Upper lobe of left lung (tissue), 6 donors: ENCODE results near the gene MMD2. TPM values are rescaled to one million over a fixed set of nuclear protein-coding genes. Genes with fewer than 3 reads are reported as not detected.

Experiments
- ATAC-seq, 2 donors: fragments of 200-7000 bp; cut with Tn5 transposase; one replicate each; pipeline ENCODE4 v1.9.1; 2022; ENCODE audit warnings: mild to moderate bottlenecking in 2 of 2, moderate library complexity in 2 of 2; ENCODE audit not compliant: low FRiP score in 2 of 2
- DNase-seq, 2 donors: peaks; one replicate each; pipeline ENCODE4 v3.0.0-alpha.2; 2019 to 2020
- H3K27ac ChIP-seq, 4 donors: fragments of 200-600 bp; sonication (generic); one replicate each; pipeline ENCODE4 v1.5.1; 2016 to 2019
- H3K27me3 ChIP-seq, 4 donors: fragments of 200-600 bp; sonication (generic); one replicate each; pipeline ENCODE4 v1.5.1; 2017 to 2019
- H3K36me3 ChIP-seq, 4 donors: fragments of 200-600 bp; sonication (generic); one replicate each; pipeline ENCODE4 v1.5.1; 2016 to 2019
- H3K4me1 ChIP-seq, 4 donors: fragments of 200-600 bp; sonication (generic); one replicate each; pipeline ENCODE4 v1.5.1; 2018 to 2019
- H3K4me3 ChIP-seq, 4 donors: fragments of 200-600 bp; sonication (generic); one replicate each; pipeline ENCODE4 v1.5.1; 2017 to 2019; ENCODE audit warnings: mild to moderate bottlenecking in 2 of 4, moderate library complexity in 1 of 4
- H3K9me3 ChIP-seq, 4 donors: fragments of 200-600 bp; sonication (generic); one replicate each; pipeline ENCODE4 v1.5.1; 2018 to 2019
- CTCF ChIP-seq, 6 experiments: fragments of 450-650 bp in 4 of 6; fragments of 200-600 bp in 2 of 6; sonication (generic) in 2 of 6; IDR thresholded peaks; one replicate each; pipeline ENCODE4 v1.5.1; 2016 to 2019; ENCODE audit warnings: antibody characterized with exemption in 6 of 6
- EP300 ChIP-seq, 4 donors: sonication (generic); formaldehyde crosslinking; IDR thresholded peaks; one replicate each; pipeline ENCODE4 v1.5.1; 2017; ENCODE audit warnings: antibody characterized with exemption in 4 of 4, control low read depth in 2 of 4
- POLR2A ChIP-seq, 4 donors: fragments of 450-650 bp; IDR thresholded peaks; one replicate each; pipeline ENCODE4 v1.5.1; 2016 to 2017; ENCODE audit warnings: antibody characterized with exemption in 4 of 4, mild to moderate bottlenecking in 2 of 4
- POLR2AphosphoS5 ChIP-seq, 2 donors: sonication (generic); formaldehyde crosslinking; IDR thresholded peaks; one replicate each; pipeline ENCODE4 v1.5.1; 2017; ENCODE audit warnings: antibody characterized with exemption in 2 of 2
- WGBS, 2 donors: methylation state at CpG; one replicate each; pipeline ENCODE4 v1.1.5; 2017 to 2018; 5-methylcytosine and 5-hydroxymethylcytosine counted together
- total RNA-seq, 6 donors: library from RNA; depleted of rRNA in 4 of 6; stranded (reverse); fragments of >200 nt in 4 of 6; gene quantifications; one replicate each; pipeline versions ENCODE4 v1.1.0 to v1.2.1, GENCODE V29; 2016 to 2021
- donor health status: DM: no; HTN: no; CAD: no; lungs with moderate emphysema.
- donor health status: DM: no; HTN: yes; CAD: no; lungs with severe emphysema.

The MMD2 gene
- total RNA-seq, 6 donors from 2014 or later: not detected

- Histone ChIP-seq H3K27me3 (no peaks in the 10 kb centered on the region), H3K9me3 (no peaks in the 10 kb centered on the region), H3K36me3 (no peaks in the 10 kb centered on the region), H3K4me1 (no peaks in the 10 kb centered on the region), H3K4me3 (no peak overlapping the region), H3K27ac (no peak overlapping the region)
- WGBS, 2 donors: 42 to 62% methylated on average over 12 of the region's 12 CpGs
- DNase-seq (no peak), ATAC-seq (no peak)
- TF ChIP-seq POLR2AphosphoS5 (IDR thresholded peaks at IDR 0.05) (no peak), POLR2A (IDR thresholded peaks at IDR 0.05) (no peak), EP300 (IDR thresholded peaks at IDR 0.05) (no peak), CTCF (IDR thresholded peaks at IDR 0.05) (no peak)
These were observed 27.0 kb downstream of the MMD2 start for GRCh38 chr7:4931943-4932342.

GRCh38 chr7:4929005-4929404 is 30.0 kb downstream of the MMD2 start:
- H3K4me3 ChIP-seq: no peak overlapping the region
- no peaks in the 10 kb centered on the region for H3K27me3 ChIP-seq
- no peak for ATAC-seq
- H3K9me3 ChIP-seq: no peaks in the 10 kb centered on the region
- H3K4me1 ChIP-seq: no peaks in the 10 kb centered on the region
- H3K36me3 ChIP-seq: no peaks in the 10 kb centered on the region
- DNase-seq: no peak
- WGBS, 2 donors: 70 to 85% methylated on average over 4 to 7 of the region's 8 CpGs
- no peak overlapping the region for H3K27ac ChIP-seq
- TF ChIP-seq EP300 (IDR thresholded peaks at IDR 0.05) (no peak), CTCF (IDR thresholded peaks at IDR 0.05) (no peak), POLR2A (IDR thresholded peaks at IDR 0.05) (no peak), POLR2AphosphoS5 (IDR thresholded peaks at IDR 0.05) (no peak)

- H3K27me3 ChIP-seq: no peaks in the 10 kb centered on the region
- no peak for TF ChIP-seq POLR2A (IDR thresholded peaks at IDR 0.05)
- TF ChIP-seq CTCF (IDR thresholded peaks at IDR 0.05): no peak
- TF ChIP-seq POLR2AphosphoS5 (IDR thresholded peaks at IDR 0.05): no peak
- no peak for TF ChIP-seq EP300 (IDR thresholded peaks at IDR 0.05)
- no peak overlapping the region for H3K4me3 ChIP-seq
- no peak for DNase-seq
- no peak for ATAC-seq
- no peaks in the 10 kb centered on the region for H3K4me1 ChIP-seq
- 88 to 90% methylated on average over 2 of the region's 2 CpGs for WGBS, 2 donors
- H3K27ac ChIP-seq: no peak overlapping the region
- no peaks in the 10 kb centered on the region for H3K9me3 ChIP-seq
- no peaks in the 10 kb centered on the region for H3K36me3 ChIP-seq
These were observed 30.5 kb downstream of the MMD2 start for GRCh38 chr7:4928445-4928844.

GRCh38 chr7:4919969-4920766 is 38.8 kb downstream of the MMD2 start:
- Histone ChIP-seq H3K36me3 (no peaks in the 10 kb centered on the region), H3K27ac (no peak overlapping the region), H3K9me3 (peaks cover 0 to 6% (median 0%) of the 10 kb centered on the region in 4 donors), H3K4me1 (no peaks in the 10 kb centered on the region), H3K4me3 (no peak overlapping the region), H3K27me3 (no peaks in the 10 kb centered on the region)
- DNase-seq (peak in 1 of 2 donors; percentile 60), ATAC-seq (no peak)
- TF ChIP-seq EP300 (IDR thresholded peaks at IDR 0.05) (no peak), CTCF (IDR thresholded peaks at IDR 0.05) (no peak), POLR2A (IDR thresholded peaks at IDR 0.05) (no peak), POLR2AphosphoS5 (IDR thresholded peaks at IDR 0.05) (no peak)
- 76 to 82% methylated on average over 16 to 17 of the region's 19 CpGs for WGBS, 2 donors

GRCh38 chr7:4916113-4916512 is 42.9 kb downstream of the MMD2 start:
- H3K4me3 ChIP-seq: no peak overlapping the region
- no peaks in the 10 kb centered on the region for H3K36me3 ChIP-seq
- TF ChIP-seq CTCF (IDR thresholded peaks at IDR 0.05) (no peak), POLR2AphosphoS5 (IDR thresholded peaks at IDR 0.05) (no peak), POLR2A (IDR thresholded peaks at IDR 0.05) (no peak), EP300 (IDR thresholded peaks at IDR 0.05) (no peak)
- peaks cover 0 to 6% (median 0%) of the 10 kb centered on the region in 4 donors for H3K9me3 ChIP-seq
- no peak overlapping the region for H3K27ac ChIP-seq
- DNase-seq (no peak), ATAC-seq (no peak)
- 63 to 69% methylated on average over 8 of the region's 8 CpGs for WGBS, 2 donors
- no peaks in the 10 kb centered on the region for H3K27me3 ChIP-seq
- H3K4me1 ChIP-seq: no peaks in the 10 kb centered on the region
